Measurements from ENCODE around the gene SRL. TPM values are rescaled to one million over a fixed set of nuclear protein-coding genes. Genes with fewer than 3 reads are reported as not detected.

SRL gene
- total RNA-seq, 2 donors from 2014 or later = 2.6 to 5.3 TPM

DNA sequence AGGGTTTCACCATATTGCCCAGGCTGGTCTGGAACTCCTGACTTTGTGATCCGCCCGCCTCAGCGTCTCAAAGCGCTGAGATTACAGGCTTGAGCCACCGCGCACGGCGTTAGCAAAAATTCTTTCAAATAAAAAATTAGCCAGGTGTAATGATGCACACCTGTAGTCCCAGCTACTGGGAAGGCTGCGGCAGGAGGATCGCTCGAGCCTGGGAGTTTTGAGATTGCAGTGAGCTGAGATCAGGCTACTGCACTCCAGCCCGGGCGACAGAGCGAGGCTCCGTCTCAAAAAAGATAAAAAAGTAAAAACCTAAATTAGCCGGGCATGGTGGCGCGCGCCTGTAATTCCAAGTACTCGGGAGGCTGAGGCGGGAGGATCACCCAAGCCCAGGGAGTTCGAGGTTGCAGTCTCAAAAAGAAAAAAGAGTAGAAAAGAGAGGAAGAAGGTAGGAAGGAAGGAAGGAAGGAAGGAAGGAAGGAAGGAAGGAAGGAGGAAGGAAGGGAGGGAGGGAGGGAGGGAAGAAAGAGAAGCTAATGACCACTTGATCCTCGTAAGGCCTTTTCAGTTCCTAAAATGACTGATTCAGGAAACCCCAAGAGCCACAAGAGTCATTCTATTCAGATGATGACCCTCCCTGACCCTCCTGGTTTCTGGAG, 59.2 kb downstream of the SRL start:
- Histone ChIP-seq H3K36me3 (no peaks in the 10 kb centered on the region), H3K27ac (peak overlapping the region; percentile 91 to 98), H3K4me3 (peak overlapping the region; percentile 62 to 73), H3K27me3 (replicated peaks; ENCODE audit: insufficient read depth) (no peaks in the 10 kb centered on the region), H3K9me3 (no peaks in the 10 kb centered on the region), H3K4me1 (replicated peaks) (no peaks in the 10 kb centered on the region)
- DNase-seq (ENCODE audit: low spot score) = no peak
- TF ChIP-seq POLR2AphosphoS5 (IDR thresholded peaks at IDR 0.05) = no peak
- WGBS = 93% methylated on average over 23 of the region's 23 CpGs
- intact Hi-C loops (cut with DNase I) = loop anchor here (5.0 kb wide), 1 partner anchor 200 kb away; no protein-coding TSS in a partner anchor

DNA sequence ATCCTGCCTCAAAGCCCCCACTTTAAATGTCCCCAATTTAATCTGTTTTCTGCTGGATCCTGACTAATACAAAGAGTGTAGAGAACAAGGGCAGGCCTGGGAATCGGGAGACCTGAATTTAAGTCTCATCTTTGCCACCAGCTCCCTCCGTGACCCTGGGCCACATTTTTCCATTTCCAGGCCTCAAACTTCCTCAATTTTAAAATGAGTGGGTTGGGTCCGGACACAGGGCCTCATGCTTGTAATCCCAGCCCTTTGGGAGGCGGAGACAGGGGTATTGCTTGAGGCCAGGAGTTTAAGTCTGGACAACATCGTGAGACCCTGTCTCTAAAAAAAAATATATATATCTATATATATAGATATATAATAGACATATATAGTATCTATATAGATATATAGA, 61.4 kb downstream of the SRL start:
- Histone ChIP-seq H3K27me3 (replicated peaks; ENCODE audit: insufficient read depth) (no peaks in the 10 kb centered on the region), H3K27ac (no peak overlapping the region), H3K4me1 (replicated peaks) (no peaks in the 10 kb centered on the region), H3K9me3 (no peaks in the 10 kb centered on the region), H3K4me3 (no peak overlapping the region), H3K36me3 (no peaks in the 10 kb centered on the region)
- TF ChIP-seq POLR2A (IDR thresholded peaks at IDR 0.05) (no peak), POLR2AphosphoS5 (IDR thresholded peaks at IDR 0.05) (no peak)
- TF ChIP-seq, protein P1, sequence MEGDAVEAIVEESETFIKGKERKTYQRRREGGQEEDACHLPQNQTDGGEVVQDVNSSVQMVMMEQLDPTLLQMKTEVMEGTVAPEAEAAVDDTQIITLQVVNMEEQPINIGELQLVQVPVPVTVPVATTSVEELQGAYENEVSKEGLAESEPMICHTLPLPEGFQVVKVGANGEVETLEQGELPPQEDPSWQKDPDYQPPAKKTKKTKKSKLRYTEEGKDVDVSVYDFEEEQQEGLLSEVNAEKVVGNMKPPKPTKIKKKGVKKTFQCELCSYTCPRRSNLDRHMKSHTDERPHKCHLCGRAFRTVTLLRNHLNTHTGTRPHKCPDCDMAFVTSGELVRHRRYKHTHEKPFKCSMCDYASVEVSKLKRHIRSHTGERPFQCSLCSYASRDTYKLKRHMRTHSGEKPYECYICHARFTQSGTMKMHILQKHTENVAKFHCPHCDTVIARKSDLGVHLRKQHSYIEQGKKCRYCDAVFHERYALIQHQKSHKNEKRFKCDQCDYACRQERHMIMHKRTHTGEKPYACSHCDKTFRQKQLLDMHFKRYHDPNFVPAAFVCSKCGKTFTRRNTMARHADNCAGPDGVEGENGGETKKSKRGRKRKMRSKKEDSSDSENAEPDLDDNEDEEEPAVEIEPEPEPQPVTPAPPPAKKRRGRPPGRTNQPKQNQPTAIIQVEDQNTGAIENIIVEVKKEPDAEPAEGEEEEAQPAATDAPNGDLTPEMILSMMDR (IDR thresholded peaks at IDR 0.05) = no peak
- WGBS = 80% methylated on average over 5 of the region's 5 CpGs
- intact Hi-C loops (cut with DNase I) = loop anchor here (5.0 kb wide), 1 partner anchor 198 kb away; no protein-coding TSS in a partner anchor
- DNase-seq (ENCODE audit: low spot score) = no peak

DNA sequence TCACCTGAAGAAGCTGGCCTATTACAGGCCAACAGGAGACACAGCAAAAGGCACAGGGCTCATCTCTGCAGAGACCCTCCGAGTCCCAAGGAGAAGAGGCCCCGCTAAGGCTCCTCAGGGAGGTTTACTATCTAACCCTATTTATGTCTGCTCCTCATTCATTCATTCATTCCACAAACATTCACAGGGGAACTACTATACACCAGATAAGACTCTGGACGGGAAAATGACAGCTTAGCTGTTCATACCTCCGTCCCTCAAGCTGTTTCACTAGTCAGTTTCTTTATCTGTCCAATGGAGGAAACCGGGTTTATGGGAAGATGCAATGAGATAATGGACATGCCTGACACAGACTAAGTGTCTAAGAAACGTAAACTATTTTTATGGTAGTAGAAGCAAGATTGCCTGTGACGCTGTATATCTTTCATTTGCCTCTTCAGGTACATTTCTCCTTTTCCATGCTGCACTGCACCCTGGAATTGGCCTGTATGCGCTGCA, 62.1 kb downstream of the SRL start:
- no peaks in the 10 kb centered on the region for H3K27me3 ChIP-seq (replicated peaks; ENCODE audit: insufficient read depth)
- intact Hi-C loops (cut with DNase I) = loop anchor here (5.0 kb wide), 1 partner anchor 198 kb away; no protein-coding TSS in a partner anchor
- H3K4me3 ChIP-seq = no peak overlapping the region
- no peak overlapping the region for H3K27ac ChIP-seq
- H3K36me3 ChIP-seq = no peaks in the 10 kb centered on the region
- no peaks in the 10 kb centered on the region for H3K9me3 ChIP-seq
- TF ChIP-seq POLR2AphosphoS5 (IDR thresholded peaks at IDR 0.05) = no peak
- TF ChIP-seq, protein P1 (IDR thresholded peaks at IDR 0.05) = no peak
- TF ChIP-seq POLR2A (IDR thresholded peaks at IDR 0.05) = no peak
- H3K4me1 ChIP-seq (replicated peaks) = no peaks in the 10 kb centered on the region
- DNase-seq (ENCODE audit: low spot score) = no peak
- 66% methylated on average over 8 of the region's 8 CpGs for WGBS

DNA sequence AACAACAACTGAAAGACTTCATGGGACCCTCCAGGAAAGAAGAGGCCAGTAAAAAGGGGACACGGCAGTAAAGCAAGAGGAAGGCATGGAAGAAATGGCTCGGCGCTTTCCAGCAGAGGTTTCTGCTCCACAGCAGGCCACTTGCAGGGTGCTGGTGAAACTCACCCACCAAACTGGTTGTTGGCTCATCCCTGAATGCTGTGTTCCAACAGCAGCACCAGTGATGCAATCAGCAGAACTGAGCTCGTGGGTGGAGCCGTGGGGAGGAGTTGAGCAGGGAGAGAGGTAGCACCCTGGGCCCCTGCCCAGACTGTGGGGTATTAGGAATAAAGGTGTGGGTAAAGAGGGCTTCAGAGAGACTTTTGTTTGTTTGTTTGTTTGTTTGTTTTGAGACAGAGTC, 62.9 kb downstream of the SRL start:
- DNase-seq (ENCODE audit: low spot score) = peak; percentile 35
- intact Hi-C loops (cut with DNase I) = no loop called here
- Histone ChIP-seq H3K4me1 (replicated peaks) (no peaks in the 10 kb centered on the region), H3K4me3 (no peak overlapping the region), H3K9me3 (no peaks in the 10 kb centered on the region), H3K27me3 (replicated peaks; ENCODE audit: insufficient read depth) (no peaks in the 10 kb centered on the region), H3K27ac (no peak overlapping the region), H3K36me3 (no peaks in the 10 kb centered on the region)
- WGBS = 55% methylated on average over 5 of the region's 5 CpGs
- TF ChIP-seq, protein P1 (IDR thresholded peaks at IDR 0.05) = no peak
- TF ChIP-seq POLR2A (IDR thresholded peaks at IDR 0.05) = no peak
- TF ChIP-seq POLR2AphosphoS5 (IDR thresholded peaks at IDR 0.05) = peak; percentile 33

DNA sequence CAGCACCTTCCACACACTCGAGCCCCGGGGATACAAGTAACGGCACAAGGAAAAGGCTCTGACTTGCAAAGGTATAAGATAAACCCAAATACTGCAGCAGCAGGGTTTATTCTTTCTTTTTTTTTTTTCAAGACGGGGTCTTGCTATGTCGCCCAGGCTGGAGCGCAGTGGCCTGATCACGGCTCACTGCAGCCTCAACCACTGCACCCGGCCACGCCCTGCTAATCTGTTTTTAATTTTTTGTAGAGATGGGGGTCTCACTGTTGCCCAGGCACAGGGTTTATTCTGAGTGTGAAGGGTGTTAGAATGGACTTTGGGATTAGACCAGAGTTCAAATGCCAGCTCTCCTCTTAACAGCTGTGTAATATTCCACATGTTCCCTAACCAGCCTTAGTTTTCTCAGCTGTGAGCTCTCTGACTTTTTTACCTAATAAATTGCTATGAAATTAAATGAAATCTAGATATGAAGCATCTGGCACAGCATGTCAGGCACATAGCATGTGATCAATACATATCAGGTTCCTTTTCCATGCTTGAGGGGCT, 63.3 kb downstream of the SRL start:
- intact Hi-C loops (cut with DNase I) = no loop called here
- WGBS = 95% methylated on average over 9 of the region's 9 CpGs
- Histone ChIP-seq H3K27ac (no peak overlapping the region), H3K4me3 (no peak overlapping the region), H3K27me3 (replicated peaks; ENCODE audit: insufficient read depth) (no peaks in the 10 kb centered on the region), H3K9me3 (no peaks in the 10 kb centered on the region), H3K4me1 (replicated peaks) (no peaks in the 10 kb centered on the region), H3K36me3 (no peaks in the 10 kb centered on the region)
- no peak for DNase-seq (ENCODE audit: low spot score)
- TF ChIP-seq, protein P1 (IDR thresholded peaks at IDR 0.05) = no peak
- no peak for TF ChIP-seq POLR2A (IDR thresholded peaks at IDR 0.05)
- TF ChIP-seq POLR2AphosphoS5 (IDR thresholded peaks at IDR 0.05) = no peak

Data from prostate gland (tissue), 2 donors.